PFSK-1 (cell line): Measurements from ENCODE around the gene MRFAP1L1.

Source experiments
- POLR2AphosphoS5 ChIP-seq: IDR thresholded peaks from 2 replicates; pipeline ENCODE4 v1.6.1; 2012; ENCODE audit warnings: low read depth, mild to moderate bottlenecking, control low read depth, low read length, moderate library complexity
- REST ChIP-seq, 2 experiments: IDR thresholded peaks; 2 replicates each; pipeline versions ENCODE4 v1.6.1 to v1.8.0; 2011 to 2012; ENCODE audit warnings: low read depth in 2 of 2, low read length in 2 of 2, control low read depth in 1 of 2, inconsistent platforms in 1 of 2, mild to moderate bottlenecking in 1 of 2, moderate library complexity in 1 of 2; ENCODE audit not compliant: insufficient read depth in 1 of 2
- SIN3A ChIP-seq: IDR thresholded peaks from 2 replicates; pipeline ENCODE4 v1.6.1; 2012; ENCODE audit warnings: mild to moderate bottlenecking, low read length, moderate library complexity, borderline replicate concordance; ENCODE audit not compliant: insufficient read depth
- TAF1 ChIP-seq: IDR thresholded peaks from 2 replicates; pipeline ENCODE4 v1.6.1; 2012; ENCODE audit warnings: low read length, control low read depth, borderline replicate concordance; ENCODE audit not compliant: insufficient read depth

DNA sequence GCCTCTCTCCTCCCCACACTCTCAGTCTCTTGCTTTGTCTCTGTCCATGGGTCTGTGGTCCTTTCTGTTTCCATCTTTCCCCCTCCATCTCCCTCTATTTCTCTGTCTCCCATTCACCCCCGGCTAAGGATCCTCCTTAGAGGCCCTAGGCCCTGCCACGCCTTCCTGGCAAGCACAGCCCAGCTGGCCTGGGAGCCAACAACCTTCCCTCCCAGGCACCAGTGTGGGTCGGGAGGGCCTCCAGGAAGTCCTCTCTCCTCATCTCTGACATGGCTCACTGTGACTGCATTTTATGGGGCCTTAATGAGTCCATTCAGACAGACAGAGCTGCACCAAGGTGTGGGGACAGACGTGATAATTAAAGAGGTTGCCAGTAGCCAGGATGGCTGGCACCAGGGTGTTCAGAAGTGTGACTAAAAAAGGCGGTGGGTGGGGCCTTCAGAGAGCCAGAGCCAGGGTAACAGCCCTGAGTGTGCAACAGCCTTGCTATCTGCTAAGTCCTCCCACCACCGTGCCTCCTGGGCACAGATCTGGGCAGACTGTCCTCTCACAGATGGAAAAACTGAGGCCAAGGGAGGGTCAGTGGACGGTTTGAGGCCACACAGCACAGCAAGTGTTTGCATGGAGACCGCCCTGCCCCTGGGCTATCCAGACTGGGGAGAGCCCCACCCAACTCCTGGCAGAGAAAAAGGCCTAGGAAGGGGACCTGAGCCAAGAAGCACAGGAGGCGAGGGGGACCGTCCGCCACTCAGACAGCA is 37.8 kb upstream of the MRFAP1L1 start:
- TF ChIP-seq REST (IDR thresholded peaks at IDR 0.05; ENCODE audit: insufficient read depth in 1 of 2, low read depth in 2 of 2, low read length in 2 of 2) (no peak), POLR2AphosphoS5 (no peak), SIN3A (no peak), TAF1 (no peak)
